ENCODE measurements around the gene NAMPT.

DNA sequence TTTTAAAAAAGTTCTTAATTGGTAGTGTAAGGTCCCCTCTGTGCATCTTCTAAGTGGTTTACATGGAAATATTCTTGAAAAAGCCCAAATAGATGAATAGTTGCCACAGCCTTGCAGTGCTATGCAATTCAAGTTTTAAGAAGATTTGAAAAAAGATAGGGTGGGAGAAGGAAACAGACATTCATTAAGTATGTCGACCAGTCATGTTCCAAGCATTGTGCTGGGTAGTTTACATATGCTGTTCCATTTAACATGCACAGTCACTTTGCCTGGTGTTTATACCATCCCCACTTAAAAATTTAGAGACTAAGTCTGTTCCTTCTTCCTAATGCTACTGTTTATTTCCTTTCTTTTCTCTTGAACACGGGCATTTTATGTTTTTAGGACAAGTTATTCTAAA lies 28.1 kb upstream of the NAMPT start:
- TF ChIP-seq, protein P1, sequence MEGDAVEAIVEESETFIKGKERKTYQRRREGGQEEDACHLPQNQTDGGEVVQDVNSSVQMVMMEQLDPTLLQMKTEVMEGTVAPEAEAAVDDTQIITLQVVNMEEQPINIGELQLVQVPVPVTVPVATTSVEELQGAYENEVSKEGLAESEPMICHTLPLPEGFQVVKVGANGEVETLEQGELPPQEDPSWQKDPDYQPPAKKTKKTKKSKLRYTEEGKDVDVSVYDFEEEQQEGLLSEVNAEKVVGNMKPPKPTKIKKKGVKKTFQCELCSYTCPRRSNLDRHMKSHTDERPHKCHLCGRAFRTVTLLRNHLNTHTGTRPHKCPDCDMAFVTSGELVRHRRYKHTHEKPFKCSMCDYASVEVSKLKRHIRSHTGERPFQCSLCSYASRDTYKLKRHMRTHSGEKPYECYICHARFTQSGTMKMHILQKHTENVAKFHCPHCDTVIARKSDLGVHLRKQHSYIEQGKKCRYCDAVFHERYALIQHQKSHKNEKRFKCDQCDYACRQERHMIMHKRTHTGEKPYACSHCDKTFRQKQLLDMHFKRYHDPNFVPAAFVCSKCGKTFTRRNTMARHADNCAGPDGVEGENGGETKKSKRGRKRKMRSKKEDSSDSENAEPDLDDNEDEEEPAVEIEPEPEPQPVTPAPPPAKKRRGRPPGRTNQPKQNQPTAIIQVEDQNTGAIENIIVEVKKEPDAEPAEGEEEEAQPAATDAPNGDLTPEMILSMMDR (IDR thresholded peaks at IDR 0.05) = no peak
- TF ChIP-seq POLR2A (IDR thresholded peaks at IDR 0.05) (no peak), POLR2AphosphoS5 (IDR thresholded peaks at IDR 0.05) (no peak)

All from suprapubic skin (tissue), 4 donors.